ENCODE results near the gene TRPM1.

DNA sequence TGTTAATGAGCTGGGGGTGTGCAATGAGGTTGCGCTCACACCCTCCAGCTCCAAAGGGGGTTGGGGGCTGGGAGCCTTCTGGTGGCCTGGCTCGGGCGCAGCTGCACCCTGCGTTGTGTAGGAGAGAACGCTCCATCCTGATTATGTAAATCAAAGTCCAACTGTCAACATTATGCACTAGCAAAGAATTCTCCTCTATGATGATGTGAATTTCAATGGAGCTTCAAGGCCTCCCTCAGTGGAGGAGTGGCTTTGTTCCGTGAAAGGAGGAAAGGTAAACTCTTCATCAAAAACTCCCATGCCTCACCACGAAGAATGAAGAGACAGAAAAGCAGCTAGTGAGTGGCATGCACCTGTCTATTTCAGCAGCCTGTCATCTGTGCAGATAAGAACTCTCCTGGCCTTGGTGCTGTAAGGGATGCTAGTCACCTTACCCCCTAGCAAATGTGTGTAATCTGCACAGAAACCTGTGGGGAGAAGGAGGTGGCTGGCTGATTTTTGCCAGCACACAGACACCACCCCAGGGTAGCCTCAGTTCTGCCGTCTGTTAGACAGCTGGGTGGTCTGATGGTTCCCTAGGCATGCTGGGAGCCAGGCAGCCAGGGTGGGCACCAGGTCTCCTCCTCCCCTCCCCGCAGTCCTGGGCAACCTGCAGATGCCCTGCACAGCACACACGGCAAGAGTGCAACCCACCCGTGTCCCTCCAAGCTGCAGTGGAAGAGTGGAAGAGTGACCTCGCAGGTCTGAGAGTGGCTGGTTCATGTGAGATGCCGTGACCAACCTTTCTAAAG, 47.0 kb upstream of the TRPM1 start:
- TF ChIP-seq ZNF274 (IDR thresholded peaks at IDR 0.05; ENCODE audit: low read depth, low read length) (no peak), YY1 (IDR thresholded peaks at IDR 0.05; ENCODE audit: insufficient read depth, insufficient read length) (no peak), SUZ12 (IDR thresholded peaks at IDR 0.05; ENCODE audit: extremely low read depth, insufficient read depth, insufficient read length) (no peak)
